Caco-2 (cell line): Measurements from ENCODE around the gene SPEM1. TPM values are rescaled to one million over a fixed set of nuclear protein-coding genes. Genes with fewer than 3 reads are reported as not detected.

Source experiments
- BruUV-seq: library from RNA; stranded (reverse); fragments of 400-500 nt; replicated peaks from 2 replicates; lab custom pipeline; 2021; lab: Mats Ljungman, UMichigan
- CTCF ChIA-PET: fragments of 300-600 bp; sonication (Branson Sonifier 250); formaldehyde crosslinking; loops from one replicate; lab custom pipeline; 2022; ENCODE audit warnings: antibody characterized with exemption; lab: Charles Lee
- POLR2A ChIA-PET: fragments of 300-600 bp; sonication (Branson Sonifier 250); formaldehyde crosslinking; loops from one replicate; lab custom pipeline; 2022; ENCODE audit warnings: antibody characterized with exemption; lab: Charles Lee
- DNase-seq, 2 experiments: peaks; one replicate each; pipeline versions ENCODE4 v3.0.0 to v3.0.0-alpha.2; 2020 to 2022
- H3K27me3 ChIP-seq: replicated peaks from 2 replicates; pipeline ENCODE4 v1.6.0; 2011; ENCODE audit warnings: low read length; ENCODE audit not compliant: control insufficient read depth, insufficient read depth
- H3K36me3 ChIP-seq: 2 replicates; pipeline ENCODE4 v1.5.1; 2011; ENCODE audit warnings: low read length; ENCODE audit not compliant: control insufficient read depth, insufficient read depth
- H3K4me1 ChIP-seq: fragments of 250-450 bp; sonication (Bioruptor Pico); 2 replicates; pipeline ENCODE4 v1.5.1; 2020; ENCODE audit warnings: mild to moderate bottlenecking
- H3K4me3 ChIP-seq: 2 replicates; pipeline ENCODE4 v1.5.1; 2011; ENCODE audit warnings: low read depth, mild to moderate bottlenecking, control low read depth, low read length
- H3K9me3 ChIP-seq: fragments of 250-450 bp; sonication (Bioruptor Pico); 2 replicates; pipeline ENCODE4 v1.5.1; 2020; ENCODE audit warnings: mild to moderate bottlenecking, moderate library complexity
- H3K27ac Mint-ChIP-seq: one replicate; pipeline ENCODE4 v1.8.0; 2022; ENCODE audit warnings: mixed read lengths; ENCODE audit not compliant: unreplicated experiment
- H3K27me3 Mint-ChIP-seq: one replicate; pipeline ENCODE4 v1.8.0; 2022; ENCODE audit warnings: mixed read lengths; ENCODE audit not compliant: insufficient read depth, unreplicated experiment
- H3K36me3 Mint-ChIP-seq: one replicate; pipeline ENCODE4 v1.8.0; 2022; ENCODE audit warnings: mild to moderate bottlenecking, mixed read lengths; ENCODE audit not compliant: insufficient read depth, unreplicated experiment
- H3K4me1 Mint-ChIP-seq: one replicate; pipeline ENCODE4 v1.8.0; 2022; ENCODE audit warnings: low read depth, mixed read lengths; ENCODE audit not compliant: unreplicated experiment
- H3K4me3 Mint-ChIP-seq: one replicate; pipeline ENCODE4 v1.8.0; 2022; ENCODE audit warnings: mild to moderate bottlenecking, moderate library complexity, mixed read lengths; ENCODE audit not compliant: unreplicated experiment
- H3K9me3 Mint-ChIP-seq: one replicate; pipeline ENCODE4 v1.8.0; 2022; ENCODE audit warnings: mixed read lengths; ENCODE audit not compliant: unreplicated experiment
- CTCF ChIP-seq, 2 experiments: fragments of 200-600 bp in 1 of 2; IDR thresholded peaks; 1 replicate in 1 of 2; 2 replicates in 1 of 2; pipeline versions ENCODE4 v1.5.1 to v1.8.0; 2011 to 2022; ENCODE audit warnings: antibody characterized with exemption in 1 of 2, control low read depth in 1 of 2, inconsistent platforms in 1 of 2, low read depth in 1 of 2, low read length in 1 of 2, mild to moderate bottlenecking in 1 of 2, moderate library complexity in 1 of 2; ENCODE audit not compliant: insufficient read depth in 1 of 2, severe bottlenecking in 1 of 2, unreplicated experiment in 1 of 2
- intact Hi-C: fragments of 100-400 bp; cut with micrococcal nuclease; formaldehyde crosslinking; loops from one replicate; pipeline ENCODE4 v1.10.0; 2022; ENCODE audit not compliant: unreplicated experiment
- total RNA-seq: library from RNA; stranded (reverse); gene quantifications from 2 replicates; pipeline ENCODE4 v1.2.3, GENCODE V29; 2022

SPEM1 gene
- total RNA-seq, 1 experiment from 2014 or later: 0.52 TPM

- POLR2A ChIA-PET: no interaction called here
- H3K36me3 Mint-ChIP-seq: peaks cover 5% of the 10 kb centered on the region
- no peaks in the 10 kb centered on the region for H3K27me3 Mint-ChIP-seq
- Histone ChIP-seq H3K27me3 (no peaks in the 10 kb centered on the region), H3K9me3 (no peaks in the 10 kb centered on the region), H3K36me3 (no peaks in the 10 kb centered on the region), H3K4me1 (no peaks in the 10 kb centered on the region), H3K4me3 (no peak overlapping the region)
- no peak overlapping the region for H3K27ac Mint-ChIP-seq
- no TSS peak for BruUV-seq
- CTCF ChIA-PET: no interaction called here
- H3K4me3 Mint-ChIP-seq: no peak overlapping the region
- no peak for DNase-seq
- TF ChIP-seq CTCF (IDR thresholded peaks at IDR 0.05; ENCODE audit: insufficient read depth in 1 of 2, low read depth in 1 of 2, low read length in 1 of 2, severe bottlenecking in 1 of 2, unreplicated experiment in 1 of 2): no peak
- H3K9me3 Mint-ChIP-seq: no peaks in the 10 kb centered on the region
- intact Hi-C loops: no loop called here
- peaks cover 7% of the 10 kb centered on the region for H3K4me1 Mint-ChIP-seq
These were observed 35.5 kb upstream of the SPEM1 start for GRCh38 chr17:7384489-7385081.

GRCh38 chr17:7388856-7389255 is 31.3 kb upstream of the SPEM1 start:
- no peak overlapping the region for H3K27ac Mint-ChIP-seq
- no peaks in the 10 kb centered on the region for H3K27me3 ChIP-seq
- no peak overlapping the region for H3K4me3 ChIP-seq
- H3K27me3 Mint-ChIP-seq: no peaks in the 10 kb centered on the region
- no peaks in the 10 kb centered on the region for H3K36me3 ChIP-seq
- H3K4me3 Mint-ChIP-seq: no peak overlapping the region
- ChIA-PET POLR2A (no interaction called here), CTCF (no interaction called here)
- no peaks in the 10 kb centered on the region for H3K9me3 Mint-ChIP-seq
- H3K36me3 Mint-ChIP-seq: no peaks in the 10 kb centered on the region
- H3K4me1 Mint-ChIP-seq: no peaks in the 10 kb centered on the region
- no peaks in the 10 kb centered on the region for H3K4me1 ChIP-seq
- BruUV-seq: no TSS peak
- intact Hi-C loops: no loop called here
- H3K9me3 ChIP-seq: no peaks in the 10 kb centered on the region
- no peak for DNase-seq
- TF ChIP-seq CTCF (IDR thresholded peaks at IDR 0.05; ENCODE audit: insufficient read depth in 1 of 2, low read depth in 1 of 2, low read length in 1 of 2, severe bottlenecking in 1 of 2, unreplicated experiment in 1 of 2): no peak

GRCh38 chr17:7389924-7390910 is 29.9 kb upstream of the SPEM1 start:
- no peaks in the 10 kb centered on the region for H3K27me3 ChIP-seq
- Mint-ChIP-seq H3K27me3 (no peaks in the 10 kb centered on the region), H3K27ac (no peak overlapping the region), H3K4me3 (no peak overlapping the region), H3K4me1 (no peaks in the 10 kb centered on the region), H3K36me3 (no peaks in the 10 kb centered on the region), H3K9me3 (no peaks in the 10 kb centered on the region)
- no peak overlapping the region for H3K4me3 ChIP-seq
- POLR2A ChIA-PET: interaction anchor here (0.6 kb wide), 1 partner anchor 231 kb away, joined by 5 read pairs; no protein-coding TSS in a partner anchor
- peaks cover 2% of the 10 kb centered on the region; the same call in 1 of the 2 replicates for H3K4me1 ChIP-seq
- no peaks in the 10 kb centered on the region for H3K9me3 ChIP-seq
- TF ChIP-seq CTCF (IDR thresholded peaks at IDR 0.05; ENCODE audit: insufficient read depth in 1 of 2, low read depth in 1 of 2, low read length in 1 of 2, severe bottlenecking in 1 of 2, unreplicated experiment in 1 of 2): no peak
- BruUV-seq: no TSS peak
- H3K36me3 ChIP-seq: no peaks in the 10 kb centered on the region
- no peak for DNase-seq
- intact Hi-C loops: no loop called here
- CTCF ChIA-PET: no interaction called here
